K562 (cell line): ENCODE measurements around the gene NOM1. TPM values are rescaled to one million over a fixed set of nuclear protein-coding genes. Genes with fewer than 3 reads are reported as not detected.
A peak's percentile ranks its signal among the peaks of the same experiment; 100 is the strongest.
"Not testable (repeated sequence)": the region's sequence is repeated elsewhere in the genome, so short reads cannot be mapped to it uniquely, and the experiment has no call there.

ENCODE experiments used
- DACH1 ChIP-seq: fragments of 450-650 bp; IDR thresholded peaks from 2 replicates; pipeline ENCODE4 v1.6.1; 2018; ENCODE audit not compliant: partially characterized antibody
- FOXK2 ChIP-seq, 2 experiments: fragments of 450-650 bp; IDR thresholded peaks in 1 of 2; conservative IDR thresholded peaks in 1 of 2; 2 replicates each; pipeline ENCODE4 v1.6.1; 2016; ENCODE audit warnings: low read depth in 2 of 2, mild to moderate bottlenecking in 1 of 2
- PBX2 ChIP-seq, 2 experiments: IDR thresholded peaks in 1 of 2; conservative IDR thresholded peaks in 1 of 2; 2 replicates each; pipeline ENCODE4 v1.6.1; 2016; ENCODE audit warnings: low read depth in 2 of 2, mild to moderate bottlenecking in 1 of 2, missing compliant biosample characterization in 1 of 2, missing genetic modification characterization in 1 of 2, moderate library complexity in 1 of 2
- TEAD1 ChIP-seq, 2 experiments: fragments of 450-650 bp in 1 of 2; sonication (generic) in 1 of 2; formaldehyde crosslinking; IDR thresholded peaks; 2 replicates each; pipeline versions ENCODE4 v1.4.0 to v1.8.0; 2020 to 2022; ENCODE audit warnings: mild to moderate bottlenecking in 2 of 2, missing genetic modification reagents in 1 of 2
- USF2 ChIP-seq: sonication (generic); formaldehyde crosslinking; IDR thresholded peaks from 2 replicates; pipeline ENCODE4 v1.5.0; 2020; ENCODE audit warnings: missing genetic modification reagents
- ZBTB11 ChIP-seq, 3 experiments: fragments of 200-800 bp in 1 of 3; fragments of 250-450 bp in 1 of 3; fragments of 450-650 bp in 1 of 3; sonication (Bioruptor Pico) in 1 of 3; sonication (Bioruptor generic) in 1 of 3; formaldehyde crosslinking in 1 of 3; IDR thresholded peaks; 2 replicates each; pipeline versions ENCODE4 v1.6.1 to v1.8.0; 2016 to 2022; ENCODE audit warnings: mild to moderate bottlenecking in 2 of 3, missing genetic modification characterization in 2 of 3, missing compliant biosample characterization in 1 of 3, moderate library complexity in 1 of 3
- ZBTB33 ChIP-seq: sonication (generic); formaldehyde crosslinking; IDR thresholded peaks from 2 replicates; pipeline ENCODE4 v1.8.1; 2023; ENCODE audit warnings: mild to moderate bottlenecking, missing genetic modification reagents
- ZEB2 ChIP-seq: fragments of 450-650 bp; IDR thresholded peaks from 2 replicates; pipeline ENCODE4 v1.6.1; 2016
- ZNF263 ChIP-seq: sonication (generic); formaldehyde crosslinking; IDR thresholded peaks from 2 replicates; pipeline ENCODE4 v1.8.0; 2022; ENCODE audit warnings: mild to moderate bottlenecking, missing genetic modification reagents, borderline replicate concordance
- polyA plus RNA-seq, 8 experiments: library from polyadenylated mRNA; depleted of rRNA in 4 of 8; stranded (reverse) in 5 of 8; unstranded in 3 of 8; fragments of >200 nt; fragmentation: Nextera tagmentation in 2 of 8; fragmentation: Illumina TruSeq in 1 of 8; extraction: Ambion mirVana in 2 of 8; extraction: Trizol in 1 of 8; gene quantifications; 2 replicates each; pipeline versions ENCODE4 v1.2.1 to v1.2.3, GENCODE V29; 2011 to 2014; ENCODE audit warnings: inconsistent platforms in 1 of 8, missing spikeins in 1 of 8
- total RNA-seq, 7 experiments: library from RNA; depleted of rRNA in 6 of 7; stranded (reverse); fragments of >200 nt in 6 of 7; fragmentation: Illumina TruSeq in 2 of 7; extraction: Trizol in 2 of 7; gene quantifications; 2 replicates each; pipeline versions ENCODE4 v1.2.1 to v1.2.3, GENCODE V29; 2011 to 2021; ENCODE audit warnings: low replicate concordance in 1 of 7

Gene NOM1
- total and polyA plus RNA-seq, 9 of the 15 experiments (the other 6 are each of a cell fraction or from before 2014, with no cell fraction given): 6.8 to 47.3 (median 37.4) TPM

- TF ChIP-seq TEAD1 (CRISPR knock-in tag; IDR thresholded peaks at IDR 0.05) (0 out of 4 replicates have a peak, but pooled peaks of 1 of the 2 experiments have one; percentile 44), USF2 (CRISPR knock-in tag) (peak; percentile 87), ZBTB11 (CRISPR knock-in tag; IDR thresholded peaks at IDR 0.05) (peak in 1 of 3 experiments; percentile 63; a peak in 2 of 6 replicates), DACH1 (peak; percentile 93), ZNF263 (CRISPR knock-in tag) (peak; percentile 32; the same call in 1 of the 2 replicates), ZEB2 (0 out of 2 replicates have a peak, but pooled peaks have one; percentile 33), ZBTB33 (CRISPR knock-in tag) (peak; percentile 60; the same call in 1 of the 2 replicates), FOXK2 (conservative IDR thresholded peaks at IDR 0.05 in 1 of 2, IDR thresholded peaks at IDR 0.05 in 1 of 2; ENCODE audit: low read depth in 2 of 2) (peak in 1 of 2 experiments; percentile 51; a peak in 2 of 4 replicates), PBX2 (tag; conservative IDR thresholded peaks at IDR 0.05; ENCODE audit: low read depth) (peak; percentile 89)
- not testable (repeated sequence) for TF ChIP-seq PBX2 (CRISPR knock-in tag; IDR thresholded peaks at IDR 0.05; ENCODE audit: low read depth)
Measured at GRCh38 chr7:156920487-156921373, 28.8 kb upstream of the NOM1 start (continued).
